SK-N-SH (cell line): ENCODE results near the gene PET100. TPM values are rescaled to one million over a fixed set of nuclear protein-coding genes. Genes with fewer than 3 reads are reported as not detected.

ENCODE experiments used
- ELF1 ChIP-seq: IDR thresholded peaks from 2 replicates; pipeline ENCODE4 v1.4.0; 2012
- EZH2phosphoT487 ChIP-seq: fragments of 200-600 bp; sonication (generic); IDR thresholded peaks from 2 replicates; pipeline ENCODE4 v1.6.1; 2017; ENCODE audit warnings: low read depth, mixed run types, mild to moderate bottlenecking, antibody characterized with exemption, moderate library complexity, borderline replicate concordance
- GABPA ChIP-seq: IDR thresholded peaks from 2 replicates; pipeline ENCODE4 v1.4.0; 2012; ENCODE audit warnings: low read depth, mild to moderate bottlenecking
- GATA2 ChIP-seq: sonication (generic); formaldehyde crosslinking; IDR thresholded peaks from 2 replicates; pipeline ENCODE4 v1.5.0; 2020; ENCODE audit warnings: mild to moderate bottlenecking, missing genetic modification reagents
- IRF3 ChIP-seq: fragments of 150-350 bp; IDR thresholded peaks from 2 replicates; pipeline ENCODE4 v1.6.1; 2016; ENCODE audit warnings: mild to moderate bottlenecking, low read depth, low read length
- JUND ChIP-seq: IDR thresholded peaks from 2 replicates; pipeline ENCODE4 v1.4.0; 2012
- MXI1 ChIP-seq: IDR thresholded peaks from 2 replicates; pipeline ENCODE4 v1.6.1; 2012; ENCODE audit warnings: mild to moderate bottlenecking, low read depth, low read length, improper control_type of control experiment
- NFIC ChIP-seq: IDR thresholded peaks from 2 replicates; pipeline ENCODE4 v1.4.0; 2012; ENCODE audit warnings: borderline replicate concordance
- PBX3 ChIP-seq: IDR thresholded peaks from 2 replicates; pipeline ENCODE4; 2012
- RCOR1 ChIP-seq: fragments of 150-350 bp; IDR thresholded peaks from 2 replicates; pipeline ENCODE4 v1.6.1; 2017; ENCODE audit warnings: antibody characterized with exemption, low read length
- RXRA ChIP-seq: IDR thresholded peaks from 2 replicates; pipeline ENCODE4 v1.4.0; 2012; ENCODE audit warnings: low read depth, mild to moderate bottlenecking, borderline replicate concordance
- TCF12 ChIP-seq: IDR thresholded peaks from 2 replicates; pipeline ENCODE4 v1.4.0; 2012
- TEAD4 ChIP-seq: IDR thresholded peaks from 2 replicates; pipeline ENCODE4 v1.4.0; 2012; ENCODE audit warnings: mild to moderate bottlenecking, borderline replicate concordance; ENCODE audit not compliant: insufficient read depth
- USF1 ChIP-seq: IDR thresholded peaks from 2 replicates; pipeline ENCODE4 v1.4.0; 2012; ENCODE audit warnings: low read depth, borderline replicate concordance
- ZBTB33 ChIP-seq: IDR thresholded peaks from 2 replicates; pipeline ENCODE4 v1.4.0; 2012; ENCODE audit warnings: low read depth, borderline replicate concordance
- polyA plus RNA-seq, 3 experiments: library from polyadenylated mRNA; depleted of rRNA; stranded (reverse); fragments of >200 nt; gene quantifications; 2 replicates each; pipeline ENCODE4 v1.2.3, GENCODE V29; 2012
- TF ChIP-seq, protein P1 (sequence below): fragments of 200-600 bp; sonication (generic); IDR thresholded peaks from 2 replicates; pipeline ENCODE4 v1.6.1; 2017; ENCODE audit warnings: antibody characterized with exemption, mild to moderate bottlenecking, moderate library complexity

The PET100 gene
- polyA plus RNA-seq, 1 of the 3 experiments (the other 2 are of a cell fraction) = 48.1 TPM

DNA sequence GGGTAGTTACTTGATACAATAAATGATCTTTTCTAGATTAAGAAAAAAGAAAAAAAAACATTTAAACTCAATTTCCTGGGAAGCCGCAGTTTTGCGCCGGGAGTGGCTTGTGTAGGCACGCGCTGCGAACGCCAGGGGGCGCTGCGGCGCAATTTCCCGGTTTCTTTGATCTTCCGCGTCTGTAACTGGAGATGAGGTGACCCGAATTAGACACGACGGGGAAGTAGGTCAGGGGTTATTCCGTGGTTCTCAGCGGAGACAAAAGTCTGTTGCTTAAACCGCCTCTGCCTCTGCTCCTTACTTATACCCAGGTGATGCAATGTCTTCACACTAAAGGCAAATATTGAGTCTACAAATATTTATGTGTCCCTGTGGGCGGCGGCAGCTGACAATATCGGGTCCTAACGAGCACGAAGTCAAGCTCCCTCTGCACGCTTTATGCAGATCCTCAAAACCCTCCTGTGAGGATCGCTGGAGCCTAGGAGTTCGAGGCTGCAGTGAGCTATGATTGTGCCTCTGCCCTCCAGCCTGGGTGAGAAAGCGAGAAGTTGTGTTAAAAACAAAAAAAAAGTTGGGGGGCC lies 22.6 kb downstream of the PET100 start (continued):
- TF ChIP-seq EZH2phosphoT487 (no peak), USF1 (no peak), RXRA (peak; percentile 49; the same call in 1 of the 2 replicates), ZBTB33 (no peak), TEAD4 (no peak), IRF3 (no peak), ELF1 (peak; percentile 29; the same call in 1 of the 2 replicates), JUND (no peak), MXI1 (no peak), GABPA (no peak), PBX3 (no peak), TCF12 (no peak), RCOR1 (no peak), GATA2 (CRISPR knock-in tag) (no peak), NFIC (no peak)
- TF ChIP-seq, protein P1, sequence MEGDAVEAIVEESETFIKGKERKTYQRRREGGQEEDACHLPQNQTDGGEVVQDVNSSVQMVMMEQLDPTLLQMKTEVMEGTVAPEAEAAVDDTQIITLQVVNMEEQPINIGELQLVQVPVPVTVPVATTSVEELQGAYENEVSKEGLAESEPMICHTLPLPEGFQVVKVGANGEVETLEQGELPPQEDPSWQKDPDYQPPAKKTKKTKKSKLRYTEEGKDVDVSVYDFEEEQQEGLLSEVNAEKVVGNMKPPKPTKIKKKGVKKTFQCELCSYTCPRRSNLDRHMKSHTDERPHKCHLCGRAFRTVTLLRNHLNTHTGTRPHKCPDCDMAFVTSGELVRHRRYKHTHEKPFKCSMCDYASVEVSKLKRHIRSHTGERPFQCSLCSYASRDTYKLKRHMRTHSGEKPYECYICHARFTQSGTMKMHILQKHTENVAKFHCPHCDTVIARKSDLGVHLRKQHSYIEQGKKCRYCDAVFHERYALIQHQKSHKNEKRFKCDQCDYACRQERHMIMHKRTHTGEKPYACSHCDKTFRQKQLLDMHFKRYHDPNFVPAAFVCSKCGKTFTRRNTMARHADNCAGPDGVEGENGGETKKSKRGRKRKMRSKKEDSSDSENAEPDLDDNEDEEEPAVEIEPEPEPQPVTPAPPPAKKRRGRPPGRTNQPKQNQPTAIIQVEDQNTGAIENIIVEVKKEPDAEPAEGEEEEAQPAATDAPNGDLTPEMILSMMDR = peak; percentile 99
- TF ChIP-seq, all 33 proteins: peak for 6
